ENCODE data around the gene SH2D7.

The SH2D7 gene

GRCh38 chr15:78120523-78120922 is 28.2 kb downstream of the SH2D7 start:
- no peak for TF ChIP-seq CTCF (IDR thresholded peaks at IDR 0.05; ENCODE audit: poor library complexity, severe bottlenecking)
- no peak for DNase-seq (ENCODE audit: low spot score)

GRCh38 chr15:78125267-78125666 is 32.9 kb downstream of the SH2D7 start:
- no peak for TF ChIP-seq CTCF (IDR thresholded peaks at IDR 0.05; ENCODE audit: poor library complexity, severe bottlenecking)
- Histone ChIP-seq H3K27ac (ENCODE audit: poor library complexity, severe bottlenecking) (no peak overlapping the region), H3K4me3 (ENCODE audit: severe bottlenecking) (no peak overlapping the region), H3K4me1 (ENCODE audit: insufficient read depth, poor library complexity, severe bottlenecking) (no peaks in the 10 kb centered on the region), H3K27me3 (ENCODE audit: insufficient read depth, poor library complexity, severe bottlenecking) (no peaks in the 10 kb centered on the region), H3K36me3 (ENCODE audit: low read depth) (no peaks in the 10 kb centered on the region), H3K9me3 (ENCODE audit: severe bottlenecking) (no peaks in the 10 kb centered on the region)
- ATAC-seq (ENCODE audit: low read depth) (no peak), DNase-seq (ENCODE audit: low spot score) (no peak)

More at GRCh38 chr15:78120523-78120922, 28.2 kb downstream of the SH2D7 start:
- Histone ChIP-seq H3K9me3 (ENCODE audit: severe bottlenecking) (no peaks in the 10 kb centered on the region), H3K4me1 (ENCODE audit: insufficient read depth, poor library complexity, severe bottlenecking) (no peaks in the 10 kb centered on the region), H3K27me3 (ENCODE audit: insufficient read depth, poor library complexity, severe bottlenecking) (no peaks in the 10 kb centered on the region), H3K4me3 (ENCODE audit: severe bottlenecking) (no peak overlapping the region), H3K36me3 (ENCODE audit: low read depth) (no peaks in the 10 kb centered on the region), H3K27ac (ENCODE audit: poor library complexity, severe bottlenecking) (no peak overlapping the region)
- no peak for ATAC-seq (ENCODE audit: low read depth)

GRCh38 chr15:78127882-78128281 is 35.5 kb downstream of the SH2D7 start:
- Histone ChIP-seq H3K4me3 (ENCODE audit: severe bottlenecking) (no peak overlapping the region), H3K27ac (ENCODE audit: poor library complexity, severe bottlenecking) (no peak overlapping the region), H3K27me3 (ENCODE audit: insufficient read depth, poor library complexity, severe bottlenecking) (no peaks in the 10 kb centered on the region), H3K4me1 (ENCODE audit: insufficient read depth, poor library complexity, severe bottlenecking) (peaks cover 13% of the 10 kb centered on the region), H3K36me3 (ENCODE audit: low read depth) (no peaks in the 10 kb centered on the region), H3K9me3 (ENCODE audit: severe bottlenecking) (no peaks in the 10 kb centered on the region)
- DNase-seq (ENCODE audit: low spot score), result no peak
- TF ChIP-seq CTCF (IDR thresholded peaks at IDR 0.05; ENCODE audit: poor library complexity, severe bottlenecking), result no peak
- no peak for ATAC-seq (ENCODE audit: low read depth)

GRCh38 chr15:78129077-78129750 is 36.9 kb downstream of the SH2D7 start:
- H3K4me3 ChIP-seq (ENCODE audit: severe bottlenecking), result no peak overlapping the region
- DNase-seq (ENCODE audit: low spot score) (no peak), ATAC-seq (ENCODE audit: low read depth) (0 out of 3 replicates have a peak, but pooled peaks have one; percentile 2)
- no peak for TF ChIP-seq CTCF (IDR thresholded peaks at IDR 0.05; ENCODE audit: poor library complexity, severe bottlenecking)
- no peaks in the 10 kb centered on the region for H3K36me3 ChIP-seq (ENCODE audit: low read depth)
- no peaks in the 10 kb centered on the region for H3K27me3 ChIP-seq (ENCODE audit: insufficient read depth, poor library complexity, severe bottlenecking)
- peaks cover 24% of the 10 kb centered on the region for H3K4me1 ChIP-seq (ENCODE audit: insufficient read depth, poor library complexity, severe bottlenecking)
- H3K27ac ChIP-seq (ENCODE audit: poor library complexity, severe bottlenecking), result no peak overlapping the region
- H3K9me3 ChIP-seq (ENCODE audit: severe bottlenecking), result no peaks in the 10 kb centered on the region

GRCh38 chr15:78129751-78130287 is 37.5 kb downstream of the SH2D7 start:
- TF ChIP-seq CTCF (IDR thresholded peaks at IDR 0.05; ENCODE audit: poor library complexity, severe bottlenecking), result no peak
- Histone ChIP-seq H3K36me3 (ENCODE audit: low read depth) (no peaks in the 10 kb centered on the region), H3K4me1 (ENCODE audit: insufficient read depth, poor library complexity, severe bottlenecking) (peaks cover 26% of the 10 kb centered on the region), H3K4me3 (ENCODE audit: severe bottlenecking) (no peak overlapping the region), H3K27ac (ENCODE audit: poor library complexity, severe bottlenecking) (no peak overlapping the region), H3K9me3 (ENCODE audit: severe bottlenecking) (no peaks in the 10 kb centered on the region), H3K27me3 (ENCODE audit: insufficient read depth, poor library complexity, severe bottlenecking) (no peaks in the 10 kb centered on the region)
- no peak for DNase-seq (ENCODE audit: low spot score)
- ATAC-seq (ENCODE audit: low read depth), result no peak
